ENCODE data around the gene ZCCHC3. TPM values are rescaled to one million over a fixed set of nuclear protein-coding genes. Genes with fewer than 3 reads are reported as not detected.
"Not testable (repeated sequence)": the region's sequence is repeated elsewhere in the genome, so short reads cannot be mapped to it uniquely, and the experiment has no call there.

ZCCHC3 gene
- 11.8 TPM for total RNA-seq
- long read RNA-seq, transcript ZCCHC3-201 (1 exons, 3,354 nt) = major isoform, 60 of 60 reads
- long read RNA-seq, partial matches to known transcripts = 0 of 60 reads
- long read RNA-seq, other reads (novel, unspliced or antisense) = 0 of 60 reads

DNA sequence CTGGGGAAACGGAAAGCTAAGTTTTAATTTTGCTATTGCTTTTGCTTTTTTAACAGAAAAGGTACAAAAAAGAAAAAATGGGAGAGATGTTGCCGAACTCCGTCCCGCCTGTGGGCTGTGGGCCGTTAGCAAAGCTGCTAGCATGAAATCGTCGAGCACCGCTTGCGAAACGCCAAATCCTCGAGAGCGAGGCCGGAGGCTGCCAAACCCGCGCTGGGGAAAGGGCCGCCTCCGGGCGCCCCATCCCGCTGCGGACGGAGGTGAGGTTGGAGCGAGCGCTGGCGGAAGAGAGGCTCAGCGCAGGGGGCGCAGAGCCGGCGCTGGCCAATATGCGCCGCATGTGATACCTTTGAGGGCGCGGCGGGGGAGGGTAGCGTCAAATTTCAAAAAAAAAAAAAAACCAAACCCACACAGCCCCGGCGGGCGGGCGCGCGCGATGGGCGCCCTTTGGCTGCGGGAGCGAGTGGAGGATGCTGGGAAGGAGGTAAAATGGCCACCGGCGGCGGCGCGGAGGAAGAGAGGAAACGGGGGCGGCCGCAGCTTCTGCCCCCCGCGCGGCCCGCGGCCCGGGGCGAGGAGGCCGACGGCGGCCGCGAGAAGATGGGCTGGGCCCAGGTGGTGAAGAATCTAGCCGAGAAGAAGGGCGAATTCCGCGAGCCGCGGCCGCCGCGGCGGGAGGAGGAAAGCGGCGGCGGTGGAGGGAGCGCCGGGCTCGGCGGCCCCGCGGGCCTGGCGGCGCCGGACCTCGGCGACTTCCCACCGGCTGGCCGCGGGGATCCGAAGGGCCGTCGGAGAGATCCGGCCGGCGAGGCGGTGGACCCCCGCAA lies at the start of gene ZCCHC3:
Gene ZCCHC3, plus strand, starts transcription at position 473 of the 827 bp plus-strand sequence. Its CDS starts 17 bp downstream, at position 490.
- peaks cover 4% of the 10 kb centered on the region for H3K36me3 ChIP-seq
- intact Hi-C loops (cut with micrococcal nuclease) = no loop called here
- no peaks in the 10 kb centered on the region for H3K9me3 ChIP-seq (replicated peaks)
- DNase-seq = peak; percentile 88
- H3K27ac ChIP-seq (replicated peaks) = peak within 1 kb of the TSS; percentile 99
- TF ChIP-seq CTCF (IDR thresholded peaks at IDR 0.05; ENCODE audit: borderline replicate concordance) = peak; percentile 26
- H3K4me3 ChIP-seq = peak within 1 kb of the TSS; percentile 97
- H3K4me1 ChIP-seq = peaks cover 58% of the 10 kb centered on the region
- no peaks in the 10 kb centered on the region for H3K27me3 ChIP-seq (ENCODE audit: low read depth)

GRCh38 chr20:251354-251753 lies 46.0 kb upstream of the ZCCHC3 start:
- H3K4me1 ChIP-seq = no peaks in the 10 kb centered on the region
- H3K36me3 ChIP-seq = no peaks in the 10 kb centered on the region
- H3K9me3 ChIP-seq (replicated peaks) = peaks cover 7% of the 10 kb centered on the region
- peaks cover 26% of the 10 kb centered on the region for H3K27me3 ChIP-seq (ENCODE audit: low read depth)
- DNase-seq = no peak
- TF ChIP-seq CTCF (IDR thresholded peaks at IDR 0.05; ENCODE audit: borderline replicate concordance) = no peak
- H3K4me3 ChIP-seq = no peak overlapping the region
- no peak overlapping the region for H3K27ac ChIP-seq (replicated peaks)
- intact Hi-C loops (cut with micrococcal nuclease) = no loop called here

DNA sequence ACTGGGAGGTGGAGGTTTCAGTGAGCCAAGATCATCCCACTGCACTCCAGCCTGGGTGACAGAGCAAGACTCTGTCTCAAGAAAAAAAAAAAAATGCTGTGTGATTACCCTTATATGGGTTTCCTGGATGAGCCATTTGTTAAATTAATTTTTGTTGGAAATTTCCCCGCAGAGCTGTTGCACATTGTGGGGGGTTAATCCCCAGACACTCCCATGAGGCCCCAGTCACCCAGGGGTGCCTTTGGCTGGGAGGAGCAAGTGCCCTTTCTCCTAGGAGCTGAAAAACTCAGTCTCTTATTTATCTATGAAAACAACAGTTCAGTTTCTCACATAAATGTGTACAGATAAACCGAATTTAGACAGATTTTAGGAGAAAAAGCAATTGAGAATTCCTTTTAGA lies 44.6 kb upstream of the ZCCHC3 start:
- Histone ChIP-seq H3K4me1 (no peaks in the 10 kb centered on the region), H3K9me3 (replicated peaks) (no peaks in the 10 kb centered on the region), H3K4me3 (no peak overlapping the region), H3K27me3 (ENCODE audit: low read depth) (peaks cover 26% of the 10 kb centered on the region), H3K27ac (replicated peaks) (no peak overlapping the region), H3K36me3 (no peaks in the 10 kb centered on the region)
- DNase-seq = no peak
- intact Hi-C loops (cut with micrococcal nuclease) = no loop called here
- TF ChIP-seq CTCF (IDR thresholded peaks at IDR 0.05; ENCODE audit: borderline replicate concordance) = no peak

DNA sequence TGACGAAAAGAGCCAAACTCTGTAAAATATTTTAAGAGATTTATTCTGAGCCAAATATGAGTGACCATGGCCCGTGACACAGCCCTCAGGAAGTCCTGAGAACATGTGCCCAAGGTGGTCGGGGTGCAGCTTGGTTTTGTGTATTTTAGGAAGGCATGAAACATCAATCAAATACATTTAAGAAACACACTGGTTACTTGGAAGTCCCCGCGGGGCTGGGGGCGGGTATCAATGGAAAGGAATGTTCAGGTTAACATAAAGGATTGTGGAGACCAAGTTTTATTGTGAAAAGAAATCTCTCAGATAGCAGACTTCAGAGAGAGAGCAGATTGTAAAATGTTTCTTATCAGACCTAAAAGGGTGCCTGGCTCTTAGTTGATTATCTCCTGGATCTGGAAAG lies 43.9 kb upstream of the ZCCHC3 start:
- H3K4me1 ChIP-seq; intact Hi-C loops (cut with micrococcal nuclease); H3K4me3 ChIP-seq; DNase-seq; H3K27ac ChIP-seq (replicated peaks); H3K36me3 ChIP-seq; H3K9me3 ChIP-seq (replicated peaks): not testable (repeated sequence)
- H3K27me3 ChIP-seq (ENCODE audit: low read depth) = peaks cover 26% of the 10 kb centered on the region

GRCh38 chr20:257419-257818 lies 40.0 kb upstream of the ZCCHC3 start, which contains the start of gene DEFB132:
Gene DEFB132 (plus strand): TSS chr20:257724. CDS start chr20:257779, 55 bp downstream.
- TF ChIP-seq CTCF (IDR thresholded peaks at IDR 0.05; ENCODE audit: borderline replicate concordance) = no peak
- DNase-seq = no peak
- Histone ChIP-seq H3K4me1 (no peaks in the 10 kb centered on the region), H3K4me3 (no peak within 1 kb of the TSS), H3K9me3 (replicated peaks) (no peaks in the 10 kb centered on the region), H3K36me3 (no peaks in the 10 kb centered on the region), H3K27ac (replicated peaks) (no peak within 1 kb of the TSS), H3K27me3 (ENCODE audit: low read depth) (peaks cover 20% of the 10 kb centered on the region)
- intact Hi-C loops (cut with micrococcal nuclease) = no loop called here

GRCh38 chr20:258269-258858 lies 39.0 kb upstream of the ZCCHC3 start:
- no peak for TF ChIP-seq CTCF (IDR thresholded peaks at IDR 0.05; ENCODE audit: borderline replicate concordance)
- intact Hi-C loops (cut with micrococcal nuclease) = no loop called here

More at GRCh38 chr20:258269-258858, 39.0 kb upstream of the ZCCHC3 start:
- Histone ChIP-seq H3K4me1 (no peaks in the 10 kb centered on the region), H3K27me3 (ENCODE audit: low read depth) (peaks cover 17% of the 10 kb centered on the region), H3K27ac (replicated peaks) (no peak overlapping the region), H3K36me3 (no peaks in the 10 kb centered on the region), H3K4me3 (no peak overlapping the region), H3K9me3 (replicated peaks) (no peaks in the 10 kb centered on the region)
- no peak for DNase-seq
